HG03103 (cell line): Measurements from ENCODE around the gene NOTO.

Experiments used
- ATAC-seq: cut with Tn5 transposase; IDR thresholded peaks from one replicate; pipeline ENCODE4 v1.9.1; 2021; ENCODE audit warnings: low read depth; ENCODE audit not compliant: unreplicated experiment

NOTO gene

DNA sequence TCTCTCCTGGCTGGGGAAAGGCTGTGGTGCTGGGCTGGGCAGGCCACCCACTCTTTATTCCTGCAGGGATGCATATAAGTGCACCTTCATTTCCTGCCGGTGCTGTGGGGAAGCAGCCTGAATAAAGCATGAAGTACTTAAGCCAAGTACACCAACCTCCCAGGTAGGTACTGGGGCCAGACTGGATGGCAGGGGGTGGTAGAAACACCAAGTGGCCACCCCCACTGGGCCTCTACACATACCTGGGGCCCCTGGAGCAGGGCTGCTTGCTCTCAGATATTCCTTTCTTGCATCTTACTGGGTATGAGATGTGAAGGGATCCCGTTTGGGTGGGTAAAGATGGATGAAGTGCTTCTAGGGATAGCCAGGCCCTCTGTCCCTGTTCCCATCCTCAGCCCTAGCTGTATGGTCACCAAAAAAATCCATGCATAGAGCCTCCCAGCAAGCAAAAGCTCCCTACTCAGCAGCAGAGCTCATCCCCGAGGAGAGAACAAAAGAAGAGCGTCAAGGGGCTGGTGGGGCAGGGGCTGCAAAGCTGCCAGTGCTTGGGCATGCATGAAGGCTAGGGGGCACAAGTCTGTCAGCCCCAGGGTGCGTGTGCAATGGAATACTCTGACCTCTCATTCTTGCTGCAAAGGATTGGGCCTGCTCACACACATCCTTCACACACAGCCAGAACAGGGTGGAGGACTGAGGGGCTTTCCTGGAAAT, 53.7 kb downstream of the NOTO start:
- no peak for ATAC-seq

DNA sequence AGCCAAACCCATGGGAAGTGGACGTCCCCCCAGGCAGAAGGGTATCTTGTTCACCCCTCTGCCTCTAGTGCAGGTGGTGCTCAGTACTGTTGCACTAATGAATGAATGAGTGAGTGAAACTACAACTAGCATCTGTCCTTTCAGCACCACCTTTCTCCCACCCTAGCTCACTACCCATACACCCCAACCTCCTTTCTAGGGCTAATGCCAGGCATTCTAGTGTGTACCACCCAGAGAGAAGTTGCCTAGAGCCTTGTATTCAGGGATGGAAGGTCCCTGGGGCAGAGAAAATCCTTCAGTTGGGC, 54.2 kb downstream of the NOTO start:
- no peak for ATAC-seq

DNA sequence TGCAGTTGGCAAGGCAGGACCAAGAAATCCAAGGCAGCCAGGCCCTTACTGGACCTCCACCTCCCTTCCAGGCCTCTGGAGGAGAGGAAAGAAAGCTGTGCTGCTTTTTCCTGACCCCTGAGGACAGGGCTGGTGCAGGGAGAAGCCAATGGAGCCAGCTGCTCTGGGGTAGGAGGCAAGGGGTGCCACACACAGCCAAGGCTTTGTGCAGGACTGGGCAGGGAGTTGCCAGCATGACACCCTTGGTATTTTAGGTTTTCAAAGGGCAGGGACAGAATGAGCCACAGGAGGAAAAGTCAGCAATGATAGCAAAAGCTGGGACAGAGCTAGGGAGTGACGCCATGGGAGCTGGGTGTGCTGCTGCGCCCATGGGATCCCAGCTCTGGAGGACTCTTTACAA, 54.6 kb downstream of the NOTO start:
- no peak for ATAC-seq

DNA sequence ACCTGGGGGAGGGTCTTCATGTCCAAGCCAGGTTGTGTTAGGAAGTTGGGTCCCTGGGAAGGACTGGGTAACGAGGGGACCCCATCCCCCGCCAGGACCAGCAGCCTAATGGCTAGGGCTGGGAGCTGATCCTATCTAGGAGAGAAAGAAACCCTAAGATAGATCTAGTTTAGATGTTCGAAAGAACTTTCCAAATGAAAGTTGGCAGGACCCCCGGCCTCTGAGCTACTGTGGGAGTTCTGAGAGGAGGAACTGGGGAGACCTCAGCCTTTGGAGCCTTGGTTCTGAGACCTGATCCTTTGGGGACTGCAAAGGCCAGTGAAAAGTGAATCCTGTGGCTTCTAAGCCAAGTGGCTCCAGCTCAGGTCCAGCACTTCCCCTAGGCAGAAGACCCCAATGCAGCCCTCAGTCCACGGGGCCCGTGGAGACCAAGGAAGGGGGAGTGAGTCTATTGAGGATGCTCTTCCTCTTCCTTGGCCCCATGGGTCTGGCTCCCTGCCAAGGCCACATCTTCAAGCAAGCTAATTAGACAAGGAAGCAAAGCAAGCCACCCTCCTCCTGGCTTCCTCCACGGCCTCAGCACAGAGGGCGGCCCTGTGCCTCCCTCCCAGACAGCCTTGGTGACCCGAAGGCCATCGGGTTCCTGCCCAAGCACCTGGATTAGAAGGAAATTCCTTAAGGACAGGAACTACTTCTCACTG, 55.2 kb downstream of the NOTO start:
- no peak for ATAC-seq

DNA sequence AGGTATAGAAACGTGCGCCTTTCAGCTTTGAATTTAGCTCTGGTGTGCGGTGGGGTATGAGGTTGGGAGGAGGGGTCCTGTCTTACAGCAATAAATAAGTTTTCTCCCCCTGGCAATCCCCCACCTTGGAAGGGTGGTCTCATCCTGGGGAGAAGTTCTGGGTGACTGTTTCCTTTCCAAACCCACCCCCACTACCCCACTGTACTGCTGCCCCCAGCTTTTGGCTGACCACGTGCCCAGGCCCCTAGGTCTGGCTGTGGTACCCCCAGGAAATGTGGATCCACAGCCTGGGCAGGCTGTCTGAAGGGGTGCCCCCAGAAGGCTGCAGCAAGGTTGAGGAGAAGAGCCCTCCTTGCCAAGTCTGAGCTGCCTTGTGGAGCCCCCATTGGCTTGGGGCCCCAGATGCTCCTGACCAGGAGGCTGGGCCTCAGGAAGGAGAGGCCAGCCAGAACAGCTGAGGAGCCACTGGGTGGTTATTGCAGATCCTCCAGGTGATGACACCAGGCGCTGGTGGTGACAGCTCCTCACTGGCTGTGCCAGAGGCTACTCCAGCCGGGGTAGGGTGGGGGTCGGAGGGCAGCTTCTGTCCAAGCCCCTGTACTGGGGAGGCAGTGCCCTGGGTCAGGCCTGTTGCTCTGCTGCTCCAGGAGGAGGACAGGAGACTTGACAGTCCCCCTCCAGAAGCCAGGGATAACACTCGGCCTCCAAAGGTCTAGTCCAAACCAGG, 56.0 kb downstream of the NOTO start:
- ATAC-seq: no peak

DNA sequence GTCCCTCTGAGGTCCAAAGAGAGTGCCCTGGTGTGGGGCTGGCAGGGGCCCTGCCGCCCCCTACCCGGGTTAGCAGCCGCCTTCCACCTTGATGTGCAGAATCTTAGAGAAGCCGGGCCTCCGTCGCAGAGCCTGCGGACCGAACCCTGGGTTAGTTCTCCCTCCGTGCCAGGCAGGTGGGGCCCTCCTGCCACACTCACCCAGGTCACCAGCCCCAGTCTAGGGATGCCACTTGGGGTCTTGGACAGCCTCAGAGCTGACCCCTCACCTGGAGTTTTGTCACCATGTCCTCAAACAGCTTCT, 56.5 kb downstream of the NOTO start:
- no peak for ATAC-seq

DNA sequence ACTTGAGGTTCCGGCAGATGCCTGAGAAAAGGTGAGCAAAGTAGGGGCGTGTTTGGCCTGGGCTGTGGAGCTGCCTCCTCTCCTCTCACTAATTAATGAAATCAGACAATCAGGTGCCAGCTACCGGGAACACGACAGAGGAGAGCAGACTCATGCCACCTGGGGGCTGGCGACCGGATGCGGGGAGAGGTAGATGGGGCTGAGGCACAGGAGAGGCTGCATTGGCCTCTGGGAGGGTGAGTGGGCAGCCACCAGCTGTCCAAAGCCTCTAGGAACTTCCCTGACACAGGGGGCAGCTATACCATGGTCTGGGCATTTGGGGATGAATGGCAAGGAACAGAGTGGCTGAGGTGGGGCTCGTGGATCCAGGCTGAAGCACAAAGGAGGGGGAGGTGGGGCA, 56.9 kb downstream of the NOTO start:
- no peak for ATAC-seq

DNA sequence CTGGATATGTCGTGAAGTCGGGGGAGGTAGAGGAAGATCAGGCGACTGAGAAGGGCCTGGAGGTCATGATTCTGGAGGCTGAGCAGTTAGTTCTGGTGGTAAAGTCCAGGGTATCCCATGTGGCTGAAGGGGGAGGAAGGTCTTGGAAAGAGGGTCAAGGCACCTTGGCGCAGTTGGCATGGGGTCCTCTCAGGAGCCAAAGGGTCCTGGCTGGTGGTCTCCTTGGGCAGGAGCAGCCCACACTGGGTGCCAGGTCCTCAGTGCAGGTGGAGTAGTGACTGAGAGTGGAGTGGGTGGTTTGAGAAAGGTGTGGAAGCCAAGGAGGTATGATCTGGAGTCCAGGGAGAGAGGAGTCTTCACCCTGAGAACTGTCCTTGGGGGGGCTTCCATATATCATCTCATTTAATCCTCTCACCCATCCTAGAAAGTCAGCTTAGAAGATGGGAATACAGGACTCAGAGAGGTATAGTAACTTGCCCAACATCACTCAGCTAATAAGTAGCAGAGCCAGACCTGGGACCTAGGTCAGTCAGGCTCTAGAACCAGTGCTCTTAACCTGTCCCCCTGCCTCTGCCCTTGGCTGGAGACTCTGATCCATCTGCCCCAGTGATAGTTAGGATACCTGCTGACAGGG, 57.4 kb downstream of the NOTO start:
- ATAC-seq: no peak

DNA sequence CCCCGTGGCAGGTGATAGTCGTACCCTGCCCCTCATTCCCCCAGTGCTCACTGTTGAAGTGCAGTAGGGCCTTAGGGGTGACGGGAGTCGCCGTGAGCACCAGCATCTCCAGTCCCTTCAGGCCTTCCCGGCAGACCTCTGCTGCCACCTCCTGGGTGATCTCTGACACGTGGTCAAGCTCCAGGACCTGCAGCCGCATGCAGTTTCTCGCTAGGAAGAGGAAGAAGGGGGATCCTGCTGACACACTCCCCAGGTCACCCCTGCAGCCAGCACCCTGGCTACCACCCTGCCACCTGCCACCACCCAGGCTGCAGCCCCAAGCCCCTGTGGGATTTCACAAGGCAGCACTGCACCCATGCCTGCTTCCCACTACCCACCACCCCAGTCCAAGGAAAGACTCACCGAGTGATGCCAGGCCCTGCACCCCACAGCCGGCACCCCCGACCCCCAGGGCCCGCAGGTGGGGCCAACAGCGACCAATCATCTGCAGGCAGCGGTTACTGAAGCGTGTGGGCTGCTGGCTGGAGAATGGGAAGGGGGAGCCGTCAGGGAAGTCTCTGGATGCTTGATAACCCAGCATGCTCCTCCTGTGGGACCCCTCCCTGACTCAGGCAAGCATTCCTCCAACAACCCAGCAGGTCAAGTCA, 58.1 kb downstream of the NOTO start:
- no peak for ATAC-seq
